Chondrocyte (in vitro differentiated cells): ENCODE measurements around the gene WDR93. TPM values are rescaled to one million over a fixed set of nuclear protein-coding genes. Genes with fewer than 3 reads are reported as not detected.
A peak's percentile ranks its signal among the peaks of the same experiment; 100 is the strongest.

ENCODE experiments used
- DNase-seq: peaks from one replicate; pipeline ENCODE4 v3.0.0; 2021; ENCODE audit warnings: mixed read lengths, low spot score
- H3K27ac Mint-ChIP-seq: one replicate; pipeline ENCODE4 v1.8.0; 2021; ENCODE audit warnings: mild to moderate bottlenecking, moderate library complexity, mixed read lengths; ENCODE audit not compliant: unreplicated experiment
- H3K27me3 Mint-ChIP-seq: 2 replicates; pipeline ENCODE4 v1.8.0; 2021; ENCODE audit warnings: low read depth, mixed read lengths
- H3K36me3 Mint-ChIP-seq: 2 replicates; pipeline ENCODE4 v1.8.0; 2021; ENCODE audit warnings: low read depth, mixed read lengths
- H3K4me1 Mint-ChIP-seq: 2 replicates; pipeline ENCODE4 v1.8.0; 2021; ENCODE audit warnings: low read depth, mild to moderate bottlenecking, mixed read lengths
- H3K4me3 Mint-ChIP-seq: one replicate; pipeline ENCODE4 v1.8.0; 2021; ENCODE audit warnings: mild to moderate bottlenecking, moderate library complexity, mixed read lengths; ENCODE audit not compliant: unreplicated experiment
- H3K9me3 Mint-ChIP-seq: 2 replicates; pipeline ENCODE4 v1.8.0; 2021; ENCODE audit warnings: low read depth, mixed read lengths
- CTCF ChIP-seq: fragments of 200-600 bp; sonication (generic); IDR thresholded peaks from 2 replicates; pipeline ENCODE4 v1.5.0; 2021; ENCODE audit warnings: antibody characterized with exemption, mild to moderate bottlenecking, moderate library complexity
- total RNA-seq: library from RNA; stranded (reverse); gene quantifications from 3 replicates; pipeline ENCODE4 v1.2.1, GENCODE V29; 2021

The WDR93 gene
- total RNA-seq, 1 donor from 2014 or later = not detected

DNA sequence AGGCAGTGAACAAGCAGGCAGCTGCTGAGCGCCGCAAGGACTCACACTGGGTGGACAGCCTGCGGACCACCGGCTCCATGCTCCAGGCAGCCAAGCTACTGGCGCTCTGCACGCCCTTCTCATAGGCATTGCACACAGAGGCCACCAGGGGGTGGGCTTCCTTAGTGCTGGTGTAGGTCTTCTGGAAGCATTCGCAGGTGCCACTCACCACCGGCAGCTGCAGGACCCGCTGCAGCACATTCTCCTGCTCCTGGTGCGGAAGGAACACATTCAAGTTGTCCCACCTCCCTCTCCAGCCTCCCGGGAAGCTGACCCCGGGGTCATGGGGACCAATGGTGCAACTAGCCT is 17.5 kb upstream of the WDR93 start:
- Mint-ChIP-seq H3K4me3 (no peak overlapping the region), H3K9me3 (no peaks in the 10 kb centered on the region), H3K27ac (no peak overlapping the region), H3K4me1 (peaks cover 16% of the 10 kb centered on the region), H3K36me3 (no peaks in the 10 kb centered on the region), H3K27me3 (no peaks in the 10 kb centered on the region)
- TF ChIP-seq CTCF = peak; percentile 65
- no peak for DNase-seq

GRCh38 chr15:89674526-89674925 is 16.1 kb upstream of the WDR93 start:
- DNase-seq = no peak
- Mint-ChIP-seq H3K4me1 (peaks cover 16% of the 10 kb centered on the region), H3K27ac (no peak overlapping the region), H3K27me3 (no peaks in the 10 kb centered on the region), H3K9me3 (no peaks in the 10 kb centered on the region), H3K4me3 (no peak overlapping the region), H3K36me3 (no peaks in the 10 kb centered on the region)
- TF ChIP-seq CTCF = no peak

- no peak for TF ChIP-seq CTCF
- Mint-ChIP-seq H3K9me3 (no peaks in the 10 kb centered on the region), H3K4me3 (no peak overlapping the region), H3K36me3 (no peaks in the 10 kb centered on the region), H3K27me3 (no peaks in the 10 kb centered on the region), H3K27ac (no peak overlapping the region), H3K4me1 (peaks cover 23% of the 10 kb centered on the region)
- no peak for DNase-seq
These were observed 15.0 kb upstream of the WDR93 start for GRCh38 chr15:89675606-89676005.

DNA sequence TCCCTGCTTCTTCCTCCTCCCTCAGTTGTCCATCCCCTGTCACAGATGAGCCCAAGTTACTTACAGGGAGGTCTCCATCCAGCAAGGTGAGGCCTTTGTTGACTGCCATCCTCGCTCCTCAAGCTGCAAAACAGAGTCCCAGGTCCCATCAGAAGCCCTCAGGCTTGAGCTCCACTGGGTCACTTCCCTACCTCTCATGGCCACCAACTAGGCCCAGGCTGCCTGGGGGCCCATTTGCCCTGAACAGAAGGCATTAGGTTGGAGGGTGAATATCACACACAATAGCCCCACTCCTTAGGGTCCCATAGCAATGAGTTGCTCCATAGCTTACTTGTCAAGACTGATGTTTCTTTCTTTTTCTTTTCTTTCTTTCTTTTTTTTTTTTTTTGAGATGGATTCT is 13.2 kb upstream of the WDR93 start:
- no peak for TF ChIP-seq CTCF
- Mint-ChIP-seq H3K4me3 (no peak overlapping the region), H3K27ac (no peak overlapping the region), H3K4me1 (peaks cover 30% of the 10 kb centered on the region), H3K27me3 (no peaks in the 10 kb centered on the region), H3K36me3 (peaks cover 3% of the 10 kb centered on the region), H3K9me3 (no peaks in the 10 kb centered on the region)
- no peak for DNase-seq

- peak within 1 kb of the TSS; percentile 60 for H3K27ac Mint-ChIP-seq
- DNase-seq = no peak
- no peaks in the 10 kb centered on the region for H3K9me3 Mint-ChIP-seq
- H3K4me1 Mint-ChIP-seq = peaks cover 20% of the 10 kb centered on the region
- no peaks in the 10 kb centered on the region for H3K27me3 Mint-ChIP-seq
- H3K4me3 Mint-ChIP-seq = no peak within 1 kb of the TSS
- peaks cover 5% of the 10 kb centered on the region for H3K36me3 Mint-ChIP-seq
- no peak for TF ChIP-seq CTCF
These were observed 11.4 kb upstream of the WDR93 start, which contains the start of gene PLIN1 for GRCh38 chr15:89679212-89679611. PLIN1 (minus strand) TSS chr15:89679367; CDS start chr15:89677489, 1,878 bp downstream.
